ENCODE measurements around the gene DAB2IP.

- no peak for TF ChIP-seq CTCF (IDR thresholded peaks at IDR 0.05 in 2 of 3, conservative IDR thresholded peaks at IDR 0.05 in 1 of 3; ENCODE audit: borderline replicate concordance in 1 of 3, insufficient read depth in 1 of 3, low read depth in 2 of 3, low read length in 2 of 3)
- no peak for TF ChIP-seq JUND (IDR thresholded peaks at IDR 0.05)
- no peak for TF ChIP-seq FOSL1 (IDR thresholded peaks at IDR 0.05; ENCODE audit: low read depth)
- TF ChIP-seq SIN3A (IDR thresholded peaks at IDR 0.05; ENCODE audit: low read depth): no peak
- no peak for TF ChIP-seq TCF7L2 (IDR thresholded peaks at IDR 0.05; ENCODE audit: borderline replicate concordance, extremely low read depth, insufficient read depth, insufficient read length)
- no peak for TF ChIP-seq ZFX (IDR thresholded peaks at IDR 0.05)
- TF ChIP-seq POLR2AphosphoS5 (IDR thresholded peaks at IDR 0.05; ENCODE audit: low read depth, low read length): no peak
- TF ChIP-seq EZH2 (IDR thresholded peaks at IDR 0.05): no peak
- TF ChIP-seq RAD21 (IDR thresholded peaks at IDR 0.05; ENCODE audit: low read depth): no peak
- TF ChIP-seq EZH2phosphoT487 (IDR thresholded peaks at IDR 0.05; ENCODE audit: borderline replicate concordance): no peak
- no peak for TF ChIP-seq YY1 (IDR thresholded peaks at IDR 0.05; ENCODE audit: extremely low read depth, insufficient replicate concordance, low read depth, low read length)
- no peak for TF ChIP-seq ZNF274 (IDR thresholded peaks at IDR 0.05; ENCODE audit: low read depth, low read length)
- no peak for TF ChIP-seq ZBTB33 (IDR thresholded peaks at IDR 0.05; ENCODE audit: extremely low read depth, insufficient replicate concordance, low read length)
These were observed 79.7 kb downstream of the DAB2IP start for GRCh38 chr9:121731090-121731489.

All from HCT116 (cell line).